ENCODE data around the gene AK4. TPM values are rescaled to one million over a fixed set of nuclear protein-coding genes. Genes with fewer than 3 reads are reported as not detected.

AK4 gene
- total RNA-seq, 1 donor from 2014 or later, result 133 TPM

DNA sequence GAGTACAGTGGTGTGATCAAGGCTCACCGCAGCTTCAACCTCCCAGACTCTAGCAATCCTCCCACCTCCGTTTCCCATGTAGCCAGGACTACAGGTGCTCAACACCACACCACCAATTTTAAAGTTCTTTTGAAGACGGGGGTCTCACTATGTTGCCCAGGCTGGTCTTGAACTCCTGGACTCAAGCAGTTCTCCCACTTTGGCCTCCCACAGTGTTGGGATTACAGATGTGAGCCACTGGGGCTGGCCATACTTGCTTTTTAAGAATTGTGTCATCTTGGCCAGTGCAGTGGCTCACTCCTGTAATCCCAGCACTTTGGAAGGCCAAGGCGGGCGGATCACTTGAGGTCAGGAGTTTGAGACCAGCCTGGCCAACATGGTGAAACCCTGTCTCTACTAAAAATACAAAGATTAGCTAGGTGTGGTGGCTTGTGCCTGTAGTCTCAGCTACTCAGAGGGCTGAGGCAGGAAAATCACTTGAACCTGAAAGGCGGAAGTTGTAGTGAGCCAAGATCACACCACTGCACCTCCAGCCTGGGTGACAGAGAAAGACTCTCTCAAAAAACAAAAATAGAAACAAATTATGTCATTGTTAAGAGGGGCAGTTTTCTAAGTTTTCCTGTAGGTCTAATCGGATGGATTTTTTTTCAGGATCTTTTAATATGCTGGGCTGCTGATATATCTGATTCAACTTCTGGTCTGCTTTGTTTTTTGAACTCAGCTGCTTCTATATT lies 18.7 kb downstream of the AK4 start:
- Histone ChIP-seq H3K9me3 (ENCODE audit: insufficient read depth, low read depth, low read length) (no peaks in the 10 kb centered on the region), H3K9ac (ENCODE audit: low read length) (no peak overlapping the region), H3K27me3 (ENCODE audit: insufficient read depth, low read length) (peaks cover 8% of the 10 kb centered on the region), H2AFZ (ENCODE audit: low read depth, low read length) (no peak overlapping the region), H3K27ac (ENCODE audit: low read depth, low read length) (no peak overlapping the region), H3K4me3 (ENCODE audit: insufficient read depth, low read depth, low read length) (no peak overlapping the region), H4K20me1 (ENCODE audit: insufficient read depth, low read length) (no peaks in the 10 kb centered on the region), H3K79me2 (ENCODE audit: insufficient read depth, low read length) (no peaks in the 10 kb centered on the region), H3K4me1 (ENCODE audit: insufficient read depth, low read length) (no peaks in the 10 kb centered on the region), H3K4me2 (ENCODE audit: low read length) (no peak overlapping the region), H3K36me3 (ENCODE audit: insufficient read depth, low read length) (no peaks in the 10 kb centered on the region)
- DNase-seq (ENCODE audit: low read depth) (no peak), FAIRE-seq (no peak)
- Mint-ChIP-seq H3K36me3 (ENCODE audit: low read depth, unreplicated experiment) (peaks cover 11% of the 10 kb centered on the region), H3K4me3 (ENCODE audit: unreplicated experiment) (no peak overlapping the region), H3K4me1 (ENCODE audit: low read depth, unreplicated experiment) (peaks cover 11% of the 10 kb centered on the region), H3K27me3 (ENCODE audit: low read depth, unreplicated experiment) (no peaks in the 10 kb centered on the region), H3K27ac (ENCODE audit: unreplicated experiment) (no peak overlapping the region), H3K9me3 (ENCODE audit: unreplicated experiment) (no peaks in the 10 kb centered on the region)
- TF ChIP-seq, protein P1, sequence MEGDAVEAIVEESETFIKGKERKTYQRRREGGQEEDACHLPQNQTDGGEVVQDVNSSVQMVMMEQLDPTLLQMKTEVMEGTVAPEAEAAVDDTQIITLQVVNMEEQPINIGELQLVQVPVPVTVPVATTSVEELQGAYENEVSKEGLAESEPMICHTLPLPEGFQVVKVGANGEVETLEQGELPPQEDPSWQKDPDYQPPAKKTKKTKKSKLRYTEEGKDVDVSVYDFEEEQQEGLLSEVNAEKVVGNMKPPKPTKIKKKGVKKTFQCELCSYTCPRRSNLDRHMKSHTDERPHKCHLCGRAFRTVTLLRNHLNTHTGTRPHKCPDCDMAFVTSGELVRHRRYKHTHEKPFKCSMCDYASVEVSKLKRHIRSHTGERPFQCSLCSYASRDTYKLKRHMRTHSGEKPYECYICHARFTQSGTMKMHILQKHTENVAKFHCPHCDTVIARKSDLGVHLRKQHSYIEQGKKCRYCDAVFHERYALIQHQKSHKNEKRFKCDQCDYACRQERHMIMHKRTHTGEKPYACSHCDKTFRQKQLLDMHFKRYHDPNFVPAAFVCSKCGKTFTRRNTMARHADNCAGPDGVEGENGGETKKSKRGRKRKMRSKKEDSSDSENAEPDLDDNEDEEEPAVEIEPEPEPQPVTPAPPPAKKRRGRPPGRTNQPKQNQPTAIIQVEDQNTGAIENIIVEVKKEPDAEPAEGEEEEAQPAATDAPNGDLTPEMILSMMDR (IDR thresholded peaks at IDR 0.05; ENCODE audit: insufficient read depth, low read depth, low read length), result no peak
- no peak for TF ChIP-seq EZH2 (IDR thresholded peaks at IDR 0.05; ENCODE audit: insufficient read depth, low read length)

GRCh38 chr1:65167586-65168242 lies 19.7 kb downstream of the AK4 start:
- no peak for FAIRE-seq
- H3K9ac ChIP-seq (ENCODE audit: low read length), result no peak overlapping the region

More at GRCh38 chr1:65167586-65168242, 19.7 kb downstream of the AK4 start:
- TF ChIP-seq EZH2 (IDR thresholded peaks at IDR 0.05; ENCODE audit: insufficient read depth, low read length), result no peak
- TF ChIP-seq, protein P1 (IDR thresholded peaks at IDR 0.05; ENCODE audit: insufficient read depth, low read depth, low read length), result no peak
- peaks cover 14% of the 10 kb centered on the region for H3K4me1 Mint-ChIP-seq (ENCODE audit: low read depth, unreplicated experiment)
- H3K4me3 Mint-ChIP-seq (ENCODE audit: unreplicated experiment), result no peak overlapping the region
- peaks cover 11% of the 10 kb centered on the region for H3K36me3 Mint-ChIP-seq (ENCODE audit: low read depth, unreplicated experiment)
- H2AFZ ChIP-seq (ENCODE audit: low read depth, low read length), result no peak overlapping the region
- DNase-seq (ENCODE audit: low read depth), result no peak
- no peaks in the 10 kb centered on the region for H4K20me1 ChIP-seq (ENCODE audit: insufficient read depth, low read length)
- no peaks in the 10 kb centered on the region for H3K9me3 ChIP-seq (ENCODE audit: insufficient read depth, low read depth, low read length)
- no peak overlapping the region for H3K4me3 ChIP-seq (ENCODE audit: insufficient read depth, low read depth, low read length)
- H3K27me3 Mint-ChIP-seq (ENCODE audit: low read depth, unreplicated experiment), result no peaks in the 10 kb centered on the region
- peaks cover 12% of the 10 kb centered on the region for H3K27me3 ChIP-seq (ENCODE audit: insufficient read depth, low read length)
- H3K27ac Mint-ChIP-seq (ENCODE audit: unreplicated experiment), result no peak overlapping the region
- no peaks in the 10 kb centered on the region for H3K36me3 ChIP-seq (ENCODE audit: insufficient read depth, low read length)
- H3K4me1 ChIP-seq (ENCODE audit: insufficient read depth, low read length), result no peaks in the 10 kb centered on the region
- H3K27ac ChIP-seq (ENCODE audit: low read depth, low read length), result no peak overlapping the region
- no peak overlapping the region for H3K4me2 ChIP-seq (ENCODE audit: low read length)
- no peaks in the 10 kb centered on the region for H3K9me3 Mint-ChIP-seq (ENCODE audit: unreplicated experiment)
- no peaks in the 10 kb centered on the region for H3K79me2 ChIP-seq (ENCODE audit: insufficient read depth, low read length)
